HepG2 (cell line): ENCODE data around the gene NFS1. TPM values are rescaled to one million over a fixed set of nuclear protein-coding genes. Genes with fewer than 3 reads are reported as not detected.
A peak's percentile ranks its signal among the peaks of the same experiment; 100 is the strongest.

Experiments used
- ARID4A ChIP-seq: sonication (generic); formaldehyde crosslinking; IDR thresholded peaks from 2 replicates; pipeline ENCODE4 v1.5.0; 2020; ENCODE audit warnings: mild to moderate bottlenecking, missing genetic modification reagents, borderline replicate concordance
- FOXO1 ChIP-seq: sonication (generic); formaldehyde crosslinking; IDR thresholded peaks from 2 replicates; pipeline ENCODE4 v1.4.0; 2020; ENCODE audit warnings: missing genetic modification reagents
- GPN1 ChIP-seq: sonication (generic); formaldehyde crosslinking; IDR thresholded peaks from 2 replicates; pipeline ENCODE4 v1.5.1; 2020; ENCODE audit warnings: missing genetic modification reagents, borderline replicate concordance
- HMG20B ChIP-seq: conservative IDR thresholded peaks from 2 replicates; pipeline ENCODE4 v1.6.1; 2016; ENCODE audit warnings: missing genetic modification reagents, missing compliant biosample characterization
- KAT7 ChIP-seq: IDR thresholded peaks from 2 replicates; pipeline ENCODE4 v1.6.1; 2018; ENCODE audit warnings: borderline replicate concordance, missing compliant biosample characterization
- KLF11 ChIP-seq: IDR thresholded peaks from 2 replicates; pipeline ENCODE4 v1.6.1; 2016; ENCODE audit warnings: missing compliant biosample characterization
- NCOA1 ChIP-seq: sonication (generic); formaldehyde crosslinking; IDR thresholded peaks from 2 replicates; pipeline ENCODE4 v1.9.0; 2021; ENCODE audit warnings: missing genetic modification reagents
- NFKB2 ChIP-seq: sonication (generic); formaldehyde crosslinking; IDR thresholded peaks from 2 replicates; pipeline ENCODE4 v1.4.0; 2020; ENCODE audit warnings: missing genetic modification reagents, borderline replicate concordance
- SPEN ChIP-seq: sonication (generic); formaldehyde crosslinking; IDR thresholded peaks from 2 replicates; pipeline ENCODE4 v1.5.1; 2020; ENCODE audit warnings: low read depth, mild to moderate bottlenecking, missing genetic modification reagents
- THAP7 ChIP-seq: sonication (generic); formaldehyde crosslinking; IDR thresholded peaks from 2 replicates; pipeline ENCODE4 v1.8.1; 2023; ENCODE audit warnings: mild to moderate bottlenecking, missing genetic modification reagents
- ZNF260 ChIP-seq: sonication (generic); formaldehyde crosslinking; IDR thresholded peaks from 2 replicates; pipeline ENCODE4 v1.4.0; 2020; ENCODE audit warnings: missing genetic modification reagents, low read depth, mild to moderate bottlenecking, borderline replicate concordance
- ZNF432 ChIP-seq: sonication (generic); formaldehyde crosslinking; IDR thresholded peaks from 2 replicates; pipeline ENCODE4 v1.5.0; 2020; ENCODE audit warnings: missing genetic modification reagents, mild to moderate bottlenecking, borderline replicate concordance
- ZNF629 ChIP-seq: sonication (generic); formaldehyde crosslinking; conservative IDR thresholded peaks from 2 replicates; pipeline ENCODE4 v1.5.0; 2020; ENCODE audit warnings: missing genetic modification reagents
- ZSCAN22 ChIP-seq: sonication (generic); formaldehyde crosslinking; IDR thresholded peaks from 2 replicates; pipeline ENCODE4 v1.4.0; 2020; ENCODE audit warnings: mild to moderate bottlenecking, missing genetic modification reagents
- ZSCAN5A ChIP-seq: sonication (generic); formaldehyde crosslinking; IDR thresholded peaks from 2 replicates; pipeline ENCODE4 v1.8.0; 2022; ENCODE audit warnings: mild to moderate bottlenecking, missing genetic modification reagents, borderline replicate concordance
- polyA plus RNA-seq, 8 experiments: library from polyadenylated mRNA; depleted of rRNA in 3 of 8; stranded (reverse) in 7 of 8; unstranded in 1 of 8; fragments of >200 nt; fragmentation: Illumina TruSeq in 4 of 8; extraction: Trizol in 4 of 8; gene quantifications; 2 replicates each; pipeline versions ENCODE4 v1.2.1 to v1.2.3, GENCODE V29; 2011 to 2016; ENCODE audit warnings: low read depth in 4 of 8, missing spikeins in 1 of 8, mixed read lengths in 1 of 8; ENCODE audit not compliant: insufficient read depth in 1 of 8
- total RNA-seq, 5 experiments: library from RNA; depleted of rRNA; stranded (reverse); fragments of >200 nt; fragmentation: Illumina TruSeq; extraction: Trizol; gene quantifications; 2 replicates each; pipeline ENCODE4 v1.2.3, GENCODE V29; 2016; ENCODE audit warnings: low read depth in 1 of 5
- TF ChIP-seq, protein P1 (sequence below): sonication (generic); formaldehyde crosslinking; IDR thresholded peaks from 2 replicates; pipeline ENCODE4 v1.8.1; 2022; ENCODE audit warnings: mild to moderate bottlenecking, missing genetic modification reagents
- TF ChIP-seq, protein P2 (sequence below), 2 experiments: sonication (generic) in 1 of 2; formaldehyde crosslinking in 1 of 2; IDR thresholded peaks; 2 replicates each; pipeline versions ENCODE4 v1.5.1 to v1.6.1; 2011 to 2020; ENCODE audit warnings: borderline replicate concordance in 1 of 2, low read depth in 1 of 2, low read length in 1 of 2, mild to moderate bottlenecking in 1 of 2, missing genetic modification reagents in 1 of 2, moderate library complexity in 1 of 2

Gene NFS1
- total and polyA plus RNA-seq, 2 of the 13 experiments (the other 11 are each of a cell fraction or from before 2014, with no cell fraction given) = 65.9 to 88.1 TPM

GRCh38 chr20:35743693-35744491, 44.7 kb upstream of the NFS1 start (continued):
- no peak for TF ChIP-seq GPN1 (CRISPR knock-in tag)
- 0 out of 2 replicates have a peak, but pooled peaks have one; percentile 6 for TF ChIP-seq HMG20B (CRISPR knock-in tag)
- TF ChIP-seq, protein P1, sequence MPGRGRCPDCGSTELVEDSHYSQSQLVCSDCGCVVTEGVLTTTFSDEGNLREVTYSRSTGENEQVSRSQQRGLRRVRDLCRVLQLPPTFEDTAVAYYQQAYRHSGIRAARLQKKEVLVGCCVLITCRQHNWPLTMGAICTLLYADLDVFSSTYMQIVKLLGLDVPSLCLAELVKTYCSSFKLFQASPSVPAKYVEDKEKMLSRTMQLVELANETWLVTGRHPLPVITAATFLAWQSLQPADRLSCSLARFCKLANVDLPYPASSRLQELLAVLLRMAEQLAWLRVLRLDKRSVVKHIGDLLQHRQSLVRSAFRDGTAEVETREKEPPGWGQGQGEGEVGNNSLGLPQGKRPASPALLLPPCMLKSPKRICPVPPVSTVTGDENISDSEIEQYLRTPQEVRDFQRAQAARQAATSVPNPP (CRISPR knock-in tag) = peak; percentile 53; the same call in 1 of the 2 replicates
- no peak for TF ChIP-seq ZNF260 (CRISPR knock-in tag)
- no peak for TF ChIP-seq THAP7 (CRISPR knock-in tag)
- TF ChIP-seq ZSCAN22 (CRISPR knock-in tag) = no peak
- TF ChIP-seq ARID4A (CRISPR knock-in tag) = peak; percentile 37; the same call in 1 of the 2 replicates
- 0 out of 2 replicates have a peak, but pooled peaks have one; percentile 41 for TF ChIP-seq NCOA1
- peak; percentile 91; the same call in 1 of the 2 replicates for TF ChIP-seq KAT7
- no peak for TF ChIP-seq ZNF432 (CRISPR knock-in tag)
- TF ChIP-seq NFKB2 (CRISPR knock-in tag) = peak; percentile 53; the same call in 1 of the 2 replicates
- peak; percentile 43; the same call in 1 of the 2 replicates for TF ChIP-seq ZNF629 (CRISPR knock-in tag)
- TF ChIP-seq ZSCAN5A (CRISPR knock-in tag) = peak; percentile 52; the same call in 1 of the 2 replicates
- TF ChIP-seq KLF11 = 0 out of 2 replicates have a peak, but pooled peaks have one; percentile 45
- 0 out of 2 replicates have a peak, but pooled peaks have one; percentile 18 for TF ChIP-seq SPEN
- TF ChIP-seq FOXO1 (CRISPR knock-in tag) = peak; percentile 10; the same call in 1 of the 2 replicates
- TF ChIP-seq, protein P2, sequence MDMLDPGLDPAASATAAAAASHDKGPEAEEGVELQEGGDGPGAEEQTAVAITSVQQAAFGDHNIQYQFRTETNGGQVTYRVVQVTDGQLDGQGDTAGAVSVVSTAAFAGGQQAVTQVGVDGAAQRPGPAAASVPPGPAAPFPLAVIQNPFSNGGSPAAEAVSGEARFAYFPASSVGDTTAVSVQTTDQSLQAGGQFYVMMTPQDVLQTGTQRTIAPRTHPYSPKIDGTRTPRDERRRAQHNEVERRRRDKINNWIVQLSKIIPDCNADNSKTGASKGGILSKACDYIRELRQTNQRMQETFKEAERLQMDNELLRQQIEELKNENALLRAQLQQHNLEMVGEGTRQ (IDR thresholded peaks at IDR 0.05; ENCODE audit: low read depth, low read length) = no peak
- TF ChIP-seq, protein P2 (CRISPR knock-in tag; IDR thresholded peaks at IDR 0.05; ENCODE audit: borderline replicate concordance) = no peak
